Neuronal stem cell (in vitro differentiated cells): ENCODE data around the gene TMEM234.
A peak's percentile ranks its signal among the peaks of the same experiment; 100 is the strongest.

Experiments
- DNase-seq: peaks from one replicate; pipeline ENCODE4 v3.0.0-alpha.2; 2013; ENCODE audit warnings: low spot score
- H2AFZ ChIP-seq: one replicate; pipeline ENCODE4 v1.6.1; 2013; ENCODE audit warnings: mild to moderate bottlenecking, low read length, inconsistent platforms
- H2AK5ac ChIP-seq: 2 replicates; pipeline ENCODE4 v1.6.1; 2013; ENCODE audit warnings: low read depth, mild to moderate bottlenecking, inconsistent platforms, low read length, moderate library complexity, mixed read lengths
- H2BK120ac ChIP-seq: 2 replicates; pipeline ENCODE4 v1.6.1; 2013; ENCODE audit warnings: low read depth, mild to moderate bottlenecking, inconsistent platforms, low read length, moderate library complexity, mixed read lengths
- H2BK12ac ChIP-seq: one replicate; pipeline ENCODE4 v1.6.1; 2013; ENCODE audit warnings: low read length, inconsistent platforms
- H2BK15ac ChIP-seq: 2 replicates; pipeline ENCODE4 v1.6.1; 2013; ENCODE audit warnings: mild to moderate bottlenecking, low read length, inconsistent platforms, mixed read lengths
- H2BK5ac ChIP-seq: one replicate; pipeline ENCODE4 v1.6.1; 2013; ENCODE audit warnings: inconsistent platforms, mild to moderate bottlenecking, low read length, moderate library complexity
- H3K14ac ChIP-seq: one replicate; pipeline ENCODE4 v1.6.1; 2013; ENCODE audit warnings: low read length, inconsistent platforms
- H3K18ac ChIP-seq: 2 replicates; pipeline ENCODE4 v1.6.1; 2013; ENCODE audit warnings: low read length, inconsistent platforms
- H3K23ac ChIP-seq: 2 replicates; pipeline ENCODE4 v1.6.1; 2013; ENCODE audit warnings: low read depth, mild to moderate bottlenecking, mixed read lengths, low read length, inconsistent platforms; ENCODE audit not compliant: poor library complexity
- H3K27ac ChIP-seq: replicated peaks from 3 replicates; pipeline ENCODE4 v1.5.1; 2013; ENCODE audit warnings: low read length, inconsistent platforms
- H3K27me3 ChIP-seq, 3 experiments: 2 replicates each; pipeline ENCODE4 v1.6.1; 2013; ENCODE audit warnings: low read length in 3 of 3, mild to moderate bottlenecking in 2 of 3, inconsistent platforms in 1 of 3, low read depth in 1 of 3, mixed read lengths in 1 of 3, moderate library complexity in 1 of 3; ENCODE audit not compliant: control insufficient read depth in 3 of 3, insufficient read depth in 3 of 3
- H3K36me3 ChIP-seq, 2 donors: replicated peaks in 1 of 2; 2 replicates each; pipeline ENCODE4 v1.6.1; 2013; ENCODE audit warnings: low read length in 2 of 2; ENCODE audit not compliant: control insufficient read depth in 2 of 2, insufficient read depth in 2 of 2
- H3K4ac ChIP-seq: 2 replicates; pipeline ENCODE4 v1.6.1; 2013; ENCODE audit warnings: inconsistent platforms, mild to moderate bottlenecking, low read length, moderate library complexity
- H3K4me1 ChIP-seq, 2 donors: 1 replicate in 1 of 2; 2 replicates in 1 of 2; pipeline ENCODE4 v1.6.1; 2013; ENCODE audit warnings: low read length in 2 of 2, low read depth in 1 of 2; ENCODE audit not compliant: control insufficient read depth in 2 of 2, insufficient read depth in 1 of 2
- H3K4me2 ChIP-seq: one replicate; pipeline ENCODE4 v1.6.1; 2013; ENCODE audit warnings: mild to moderate bottlenecking, low read length, inconsistent platforms; ENCODE audit not compliant: insufficient read depth, poor library complexity, severe bottlenecking
- H3K4me3 ChIP-seq, 2 donors: 2 replicates each; pipeline ENCODE4 v1.5.1; 2013; ENCODE audit warnings: low read length in 2 of 2, mild to moderate bottlenecking in 2 of 2, inconsistent platforms in 1 of 2, moderate library complexity in 1 of 2
- H3K79me1 ChIP-seq: one replicate; pipeline ENCODE4 v1.6.1; 2013; ENCODE audit warnings: low read depth, mild to moderate bottlenecking, inconsistent platforms, low read length, moderate library complexity
- H3K9ac ChIP-seq: one replicate; pipeline ENCODE4 v1.6.1; 2013; ENCODE audit warnings: mild to moderate bottlenecking, low read depth, low read length, inconsistent platforms; ENCODE audit not compliant: poor library complexity
- H3K9me3 ChIP-seq, 2 donors: replicated peaks in 1 of 2; 2 replicates each; pipeline versions ENCODE3 to v1.6.1; 2013; ENCODE audit warnings: low read length in 2 of 2, mild to moderate bottlenecking in 2 of 2, inconsistent platforms in 1 of 2, low read depth in 1 of 2, mixed read lengths in 1 of 2, moderate library complexity in 1 of 2; ENCODE audit not compliant: control insufficient read depth in 2 of 2, insufficient read depth in 1 of 2
- H4K8ac ChIP-seq: one replicate; pipeline ENCODE4 v1.6.1; 2013; ENCODE audit warnings: low read depth, mild to moderate bottlenecking, inconsistent platforms, low read length, moderate library complexity
- H4K91ac ChIP-seq: one replicate; pipeline ENCODE4 v1.6.1; 2013; ENCODE audit warnings: low read length, low read depth, mild to moderate bottlenecking, inconsistent platforms; ENCODE audit not compliant: poor library complexity
- WGBS, 2 donors: extraction: QIAGEN DNeasy Blood & Tissue Kit; methylation state at CpG; one replicate each; pipeline ENCODE4 v1.1.7; 2013; ENCODE audit warnings: missing lambda C conversion rate in 2 of 2, mixed read lengths in 1 of 2; ENCODE audit not compliant: insufficient read length in 2 of 2, insufficient replicate concordance in 1 of 2; ENCODE audit errors: extremely low coverage in 2 of 2; 5-methylcytosine and 5-hydroxymethylcytosine counted together

Gene TMEM234

GRCh38 chr1:32182060-32182459 lies 40.1 kb downstream of the TMEM234 start:
- no peak overlapping the region for H4K8ac ChIP-seq
- H3K9me3 ChIP-seq: no peaks in the 10 kb centered on the region
- H3K79me1 ChIP-seq: peaks cover 11% of the 10 kb centered on the region
- H3K4me3 ChIP-seq: no peak overlapping the region
- no peak overlapping the region for H3K4ac ChIP-seq
- H2AK5ac ChIP-seq: no peak overlapping the region
- no peak for DNase-seq
- peaks cover 27 to 60% of the 10 kb centered on the region in 2 donors for H3K36me3 ChIP-seq
- no peak overlapping the region for H2BK12ac ChIP-seq
- peaks cover 11 to 15% of the 10 kb centered on the region in 2 donors for H3K4me1 ChIP-seq
- no peak overlapping the region for H3K23ac ChIP-seq
- no peak overlapping the region for H2BK15ac ChIP-seq
- no peak overlapping the region for H3K18ac ChIP-seq
- no peak overlapping the region for H3K27ac ChIP-seq
- no peak overlapping the region for H2AFZ ChIP-seq
- no CpG with 5 or more reads among the region's 6 CpGs for WGBS, 2 donors
- H2BK120ac ChIP-seq: no peak overlapping the region
- H3K9ac ChIP-seq: no peak overlapping the region
- no peak overlapping the region for H3K14ac ChIP-seq
- no peak overlapping the region for H4K91ac ChIP-seq
- no peaks in the 10 kb centered on the region for H3K27me3 ChIP-seq
- H2BK5ac ChIP-seq: no peak overlapping the region
- no peak overlapping the region for H3K4me2 ChIP-seq

- Histone ChIP-seq H3K9ac (no peak overlapping the region), H3K79me1 (peaks cover 11% of the 10 kb centered on the region), H3K14ac (no peak overlapping the region), H2AK5ac (no peak overlapping the region), H3K4ac (no peak overlapping the region), H3K23ac (peak overlapping the region; percentile 23), H3K18ac (no peak overlapping the region), H3K4me3 (peak overlapping the region in 1 of 2 donors; percentile 71), H3K27ac (no peak overlapping the region), H2BK5ac (no peak overlapping the region), H2BK15ac (no peak overlapping the region), H2BK12ac (no peak overlapping the region), H4K91ac (no peak overlapping the region), H3K4me2 (peak overlapping the region; percentile 3), H2BK120ac (no peak overlapping the region), H3K4me1 (peaks cover 11 to 15% of the 10 kb centered on the region in 2 donors), H2AFZ (no peak overlapping the region), H3K36me3 (peaks cover 26 to 55% of the 10 kb centered on the region in 2 donors), H3K9me3 (no peaks in the 10 kb centered on the region), H3K27me3 (no peaks in the 10 kb centered on the region), H4K8ac (no peak overlapping the region)
- no CpG with 5 or more reads among the region's 5 CpGs for WGBS, 2 donors
- no peak for DNase-seq
These were observed 40.6 kb downstream of the TMEM234 start for GRCh38 chr1:32181563-32181962.

- peaks cover 11% of the 10 kb centered on the region for H3K79me1 ChIP-seq
- no peak overlapping the region for H3K4ac ChIP-seq
- H4K8ac ChIP-seq: no peak overlapping the region
- H2AFZ ChIP-seq: no peak overlapping the region
- H3K36me3 ChIP-seq: peaks cover 23 to 50% of the 10 kb centered on the region in 2 donors
- peaks cover 11 to 15% of the 10 kb centered on the region in 2 donors for H3K4me1 ChIP-seq
- H3K14ac ChIP-seq: peak overlapping the region; percentile 2
- WGBS, 2 donors: no CpG with 5 or more reads among the region's 9 CpGs
- no peak overlapping the region for H2BK15ac ChIP-seq
- no peak overlapping the region for H2BK12ac ChIP-seq
- H3K27me3 ChIP-seq: no peaks in the 10 kb centered on the region
- H3K9me3 ChIP-seq: no peaks in the 10 kb centered on the region
- no peak overlapping the region for H3K9ac ChIP-seq
- DNase-seq: no peak
- H3K4me3 ChIP-seq: peak overlapping the region in 1 of 2 donors; percentile 71
- no peak overlapping the region for H3K27ac ChIP-seq
- no peak overlapping the region for H2BK120ac ChIP-seq
- no peak overlapping the region for H2AK5ac ChIP-seq
- no peak overlapping the region for H4K91ac ChIP-seq
- no peak overlapping the region for H2BK5ac ChIP-seq
- peak overlapping the region; percentile 3 for H3K4me2 ChIP-seq
- peak overlapping the region; percentile 23 for H3K23ac ChIP-seq
- no peak overlapping the region for H3K18ac ChIP-seq
These were observed 41.1 kb downstream of the TMEM234 start for GRCh38 chr1:32181065-32181464.

- Histone ChIP-seq H2BK120ac (no peak overlapping the region), H3K23ac (peak overlapping the region; percentile 99), H3K4me2 (peak overlapping the region; percentile 100), H2AK5ac (peak overlapping the region; percentile 87), H4K8ac (no peak overlapping the region), H4K91ac (no peak overlapping the region), H3K4me1 (peaks cover 11 to 15% of the 10 kb centered on the region in 2 donors), H3K27ac (peak overlapping the region; percentile 93), H3K14ac (peak overlapping the region; percentile 75), H2BK12ac (no peak overlapping the region), H3K9me3 (no peaks in the 10 kb centered on the region), H3K18ac (peak overlapping the region; percentile 78), H3K4ac (no peak overlapping the region), H3K36me3 (peaks cover 23 to 47% of the 10 kb centered on the region in 2 donors), H3K9ac (peak overlapping the region; percentile 83), H3K79me1 (peaks cover 11% of the 10 kb centered on the region), H2BK5ac (peak overlapping the region; percentile 77), H2AFZ (peak overlapping the region; percentile 94), H2BK15ac (peak overlapping the region; percentile 84), H3K4me3 (peak overlapping the region; percentile 71 to 77), H3K27me3 (no peaks in the 10 kb centered on the region)
- WGBS, 2 donors: no CpG with 5 or more reads among the region's 36 CpGs
- DNase-seq: peak; percentile 20
These were observed 41.7 kb downstream of the TMEM234 start for GRCh38 chr1:32180186-32181060.
